MM.1S (cell line): ENCODE data around the gene TRIM36.

Experiments
- DNase-seq: peaks from one replicate; pipeline ENCODE4 v3.0.0-alpha.2; 2015
- H2AFZ ChIP-seq: fragments of 300-600 bp; sonication (generic); 2 replicates; pipeline ENCODE4 v1.6.0; 2016; ENCODE audit warnings: antibody characterized with exemption, low read length
- H3F3A ChIP-seq: fragments of 300-600 bp; sonication (generic); 2 replicates; pipeline ENCODE4 v1.6.1; 2016; ENCODE audit warnings: mild to moderate bottlenecking, antibody characterized with exemption, low read length, moderate library complexity, mixed read lengths; ENCODE audit not compliant: insufficient read depth
- H3K27ac ChIP-seq: fragments of 300-600 bp; sonication (generic); 2 replicates; pipeline ENCODE4 v1.5.1; 2016; ENCODE audit warnings: mild to moderate bottlenecking, low read length
- H3K27me3 ChIP-seq: fragments of 300-600 bp; sonication (generic); replicated peaks from 2 replicates; pipeline ENCODE4 v1.6.0; 2016; ENCODE audit warnings: low read length; ENCODE audit not compliant: insufficient read depth
- H3K36me3 ChIP-seq: fragments of 300-600 bp; sonication (generic); replicated peaks from 2 replicates; pipeline ENCODE4 v1.6.1; 2016; ENCODE audit warnings: mild to moderate bottlenecking, low read length, mixed read lengths; ENCODE audit not compliant: insufficient read depth
- H3K4me1 ChIP-seq: fragments of 300-600 bp; sonication (generic); 2 replicates; pipeline ENCODE4 v1.6.1; 2016; ENCODE audit warnings: low read length, mixed read lengths
- H3K4me2 ChIP-seq: fragments of 300-600 bp; sonication (generic); 2 replicates; pipeline ENCODE4 v1.6.0; 2016; ENCODE audit warnings: low read depth, low read length
- H3K4me3 ChIP-seq: fragments of 300-600 bp; sonication (generic); 2 replicates; pipeline ENCODE4 v1.5.1; 2016; ENCODE audit warnings: low read length, mixed read lengths
- H3K79me2 ChIP-seq: fragments of 300-600 bp; sonication (generic); 2 replicates; pipeline ENCODE4 v1.6.1; 2016; ENCODE audit warnings: mixed run types, low read length, mixed read lengths
- H3K9ac ChIP-seq: fragments of 300-600 bp; sonication (generic); 2 replicates; pipeline ENCODE4 v1.6.1; 2016; ENCODE audit warnings: low read length, mixed read lengths
- H3K9me2 ChIP-seq: fragments of 300-600 bp; sonication (generic); replicated peaks from 2 replicates; pipeline ENCODE4 v1.6.1; 2016; ENCODE audit warnings: mild to moderate bottlenecking, low read length, mixed read lengths; ENCODE audit not compliant: insufficient read depth
- H3K9me3 ChIP-seq: fragments of 300-600 bp; sonication (generic); replicated peaks from 2 replicates; pipeline ENCODE4 v1.6.1; 2016; ENCODE audit warnings: mild to moderate bottlenecking, low read length, mixed read lengths; ENCODE audit not compliant: insufficient read depth
- H4K20me1 ChIP-seq: fragments of 300-600 bp; sonication (generic); 2 replicates; pipeline ENCODE4 v1.6.1; 2016; ENCODE audit warnings: mild to moderate bottlenecking, low read length, moderate library complexity, mixed read lengths; ENCODE audit not compliant: insufficient read depth
- CTCF ChIP-seq: fragments of 300-600 bp; sonication (generic); IDR thresholded peaks from 2 replicates; pipeline ENCODE4 v1.5.1; 2016; ENCODE audit warnings: antibody characterized with exemption, low read length, mixed read lengths
- EZH2 ChIP-seq: fragments of 300-600 bp; sonication (generic); optimal IDR thresholded peaks from 2 replicates; pipeline ENCODE3; 2017; ENCODE audit warnings: low read depth, mild to moderate bottlenecking, antibody characterized with exemption, low read length, mixed read lengths
- EZH2phosphoT487 ChIP-seq: fragments of 300-600 bp; sonication (generic); IDR thresholded peaks from 2 replicates; pipeline ENCODE4 v1.6.1; 2018; ENCODE audit warnings: antibody characterized with exemption, low read length

The TRIM36 gene

DNA sequence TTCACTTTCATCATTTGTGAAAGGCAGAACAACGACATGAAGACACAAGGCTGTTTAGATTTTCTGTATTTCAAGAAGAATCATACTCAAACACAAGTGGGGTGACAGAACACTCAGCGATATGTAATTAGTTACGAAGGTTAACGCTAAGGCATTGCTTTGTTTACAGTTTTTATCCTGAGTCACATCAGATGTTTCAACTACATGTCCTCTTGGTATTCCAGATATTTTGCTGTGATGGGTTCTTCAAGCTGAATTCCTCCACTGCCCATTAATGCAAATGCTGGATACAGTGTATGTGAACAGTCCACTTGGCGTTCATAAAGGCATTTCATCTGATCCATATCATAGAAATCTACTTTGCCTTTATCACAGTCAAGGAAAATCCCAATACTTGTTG lies 43.4 kb downstream of the TRIM36 start:
- Histone ChIP-seq H3K9me2 (no peaks in the 10 kb centered on the region), H3F3A (no peaks in the 10 kb centered on the region), H4K20me1 (no peaks in the 10 kb centered on the region), H3K9ac (no peak overlapping the region), H3K4me3 (no peak overlapping the region), H3K27ac (no peak overlapping the region), H3K79me2 (no peaks in the 10 kb centered on the region), H3K36me3 (no peaks in the 10 kb centered on the region), H3K4me1 (no peaks in the 10 kb centered on the region), H3K9me3 (no peaks in the 10 kb centered on the region), H3K4me2 (no peak overlapping the region), H3K27me3 (no peaks in the 10 kb centered on the region), H2AFZ (no peak overlapping the region)
- DNase-seq, result no peak
- no peak for TF ChIP-seq EZH2
- TF ChIP-seq EZH2phosphoT487, result no peak
- no peak for TF ChIP-seq CTCF

GRCh38 chr5:115124741-115125140 lies 45.0 kb downstream of the TRIM36 start:
- H3K9me3 ChIP-seq, result no peaks in the 10 kb centered on the region
- H3K4me1 ChIP-seq, result no peaks in the 10 kb centered on the region
- H3K79me2 ChIP-seq, result no peaks in the 10 kb centered on the region
- H3K4me2 ChIP-seq, result no peak overlapping the region
- DNase-seq, result no peak
- H3K27me3 ChIP-seq, result no peaks in the 10 kb centered on the region
- no peaks in the 10 kb centered on the region for H3K9me2 ChIP-seq
- no peaks in the 10 kb centered on the region for H3K36me3 ChIP-seq
- H3F3A ChIP-seq, result no peaks in the 10 kb centered on the region
- H3K9ac ChIP-seq, result no peak overlapping the region
- no peaks in the 10 kb centered on the region for H4K20me1 ChIP-seq
- TF ChIP-seq EZH2phosphoT487, result no peak
- no peak for TF ChIP-seq CTCF
- TF ChIP-seq EZH2, result no peak
- H3K27ac ChIP-seq, result no peak overlapping the region
- no peak overlapping the region for H2AFZ ChIP-seq
- no peak overlapping the region for H3K4me3 ChIP-seq

DNA sequence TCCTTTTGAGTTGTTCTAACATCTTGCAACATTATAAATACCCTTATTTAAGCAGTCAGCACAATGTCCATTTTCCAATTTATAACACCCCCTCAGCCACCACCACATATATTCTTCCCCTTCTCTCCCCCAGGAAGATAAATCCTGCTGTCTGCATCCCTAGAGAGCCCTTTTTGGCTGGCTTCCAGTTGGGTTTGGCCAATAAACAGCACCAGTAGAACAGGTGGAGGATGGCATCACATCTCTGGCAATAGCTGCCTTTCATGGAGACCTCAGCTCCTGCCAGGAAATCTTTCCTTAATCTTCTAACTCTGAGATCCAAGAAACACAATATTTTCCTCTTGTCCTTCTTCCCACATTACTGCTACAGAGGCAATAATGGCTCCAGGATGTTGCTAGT lies 53.7 kb downstream of the TRIM36 start:
- no peak overlapping the region for H3K4me3 ChIP-seq
- TF ChIP-seq EZH2 (no peak), EZH2phosphoT487 (no peak), CTCF (no peak)
- H3K4me2 ChIP-seq, result no peak overlapping the region
- no peaks in the 10 kb centered on the region for H3K79me2 ChIP-seq
- no peak overlapping the region for H3K27ac ChIP-seq
- no peak for DNase-seq
- no peaks in the 10 kb centered on the region for H3K27me3 ChIP-seq
- no peaks in the 10 kb centered on the region for H3K9me3 ChIP-seq
- no peak overlapping the region for H3K9ac ChIP-seq
- no peaks in the 10 kb centered on the region for H3K4me1 ChIP-seq
- no peaks in the 10 kb centered on the region for H3F3A ChIP-seq
- H3K9me2 ChIP-seq, result no peaks in the 10 kb centered on the region
- H4K20me1 ChIP-seq, result no peaks in the 10 kb centered on the region
- no peak overlapping the region for H2AFZ ChIP-seq
- H3K36me3 ChIP-seq, result no peaks in the 10 kb centered on the region

GRCh38 chr5:115109840-115110239 lies 59.9 kb downstream of the TRIM36 start:
- no peaks in the 10 kb centered on the region for H4K20me1 ChIP-seq
- H3K27ac ChIP-seq, result no peak overlapping the region
- no peaks in the 10 kb centered on the region for H3K79me2 ChIP-seq
- no peaks in the 10 kb centered on the region for H3K36me3 ChIP-seq
- H3K9me3 ChIP-seq, result no peaks in the 10 kb centered on the region
- no peak overlapping the region for H3K4me2 ChIP-seq
- no peaks in the 10 kb centered on the region for H3F3A ChIP-seq
- H3K4me1 ChIP-seq, result no peaks in the 10 kb centered on the region
- DNase-seq, result no peak
- H2AFZ ChIP-seq, result no peak overlapping the region
- no peak overlapping the region for H3K4me3 ChIP-seq
- no peaks in the 10 kb centered on the region for H3K9me2 ChIP-seq
- H3K27me3 ChIP-seq, result no peaks in the 10 kb centered on the region
- TF ChIP-seq EZH2phosphoT487, result no peak
- no peak for TF ChIP-seq EZH2
- no peak for TF ChIP-seq CTCF
- H3K9ac ChIP-seq, result no peak overlapping the region
